Measurements from ENCODE around the gene TMC6.

TMC6 gene

DNA sequence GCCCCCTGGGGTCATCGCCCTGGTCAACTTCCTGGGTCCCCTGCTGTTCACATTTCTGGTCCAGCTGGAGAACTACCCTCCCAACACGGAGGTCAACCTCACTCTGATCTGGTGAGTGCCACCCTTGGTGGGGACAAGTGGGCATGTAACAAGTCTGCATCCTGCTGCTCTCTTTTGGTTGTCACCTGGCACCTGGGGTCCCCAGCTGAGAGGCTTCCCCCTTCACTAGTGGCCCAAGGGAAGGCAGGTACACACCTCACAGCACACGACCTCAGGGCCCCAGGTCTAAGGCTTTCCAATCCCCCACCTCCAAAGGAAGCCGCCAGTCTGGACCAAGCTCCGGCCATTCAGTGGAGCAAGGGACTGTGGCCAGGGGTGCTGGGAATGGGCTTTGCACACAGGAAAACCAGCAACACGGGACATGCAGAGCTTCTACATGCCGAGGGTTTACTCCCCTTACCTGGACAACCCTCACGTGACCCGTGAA is 6.4 kb upstream of the TMC6 start:
- peak; percentile 19 for DNase-seq

DNA sequence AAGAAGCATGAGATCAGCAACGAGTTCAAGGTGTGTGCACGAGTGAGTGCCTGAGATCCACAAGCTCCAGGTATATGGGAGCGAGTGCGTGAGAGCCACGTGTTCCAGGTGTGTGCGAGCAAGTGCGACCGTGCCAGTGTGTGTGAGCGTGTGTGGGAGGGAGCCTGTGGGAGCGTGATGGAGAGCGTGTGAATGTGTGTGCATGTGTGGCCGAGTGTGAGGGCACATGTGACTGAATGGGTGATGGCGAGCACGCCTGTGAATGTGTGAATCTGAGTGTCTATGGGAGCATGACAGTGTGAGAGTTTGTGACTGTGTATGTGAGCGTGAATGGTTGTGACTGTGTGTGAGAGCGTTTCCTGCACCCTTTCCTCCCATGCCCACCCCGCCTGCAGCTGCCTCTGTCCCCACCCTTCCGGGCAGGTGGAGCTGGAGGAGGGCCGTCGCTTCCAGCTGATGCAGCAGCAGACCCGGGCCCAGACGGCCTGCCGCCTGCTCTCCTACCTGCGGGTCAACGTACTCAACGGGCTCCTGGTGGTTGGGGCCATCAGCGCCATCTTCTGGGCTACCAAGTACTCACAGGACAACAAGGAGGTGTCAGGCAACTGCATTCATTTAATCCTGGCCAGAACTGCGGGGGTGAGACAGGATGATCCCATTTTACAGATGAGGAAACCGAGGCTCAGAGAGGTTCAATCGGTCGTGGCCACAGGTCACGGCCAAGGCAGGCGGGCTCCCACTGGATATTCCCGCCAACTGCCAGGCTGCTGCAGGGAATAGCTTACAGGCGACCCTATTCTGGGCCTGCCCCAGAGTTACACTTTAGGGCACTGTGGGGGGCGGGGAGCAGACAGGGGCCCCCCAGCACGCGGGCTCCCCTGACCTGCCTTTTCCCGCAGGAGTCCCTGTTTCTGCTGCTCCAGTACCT is 5.7 kb upstream of the TMC6 start:
- DNase-seq = peak; percentile 79

DNA sequence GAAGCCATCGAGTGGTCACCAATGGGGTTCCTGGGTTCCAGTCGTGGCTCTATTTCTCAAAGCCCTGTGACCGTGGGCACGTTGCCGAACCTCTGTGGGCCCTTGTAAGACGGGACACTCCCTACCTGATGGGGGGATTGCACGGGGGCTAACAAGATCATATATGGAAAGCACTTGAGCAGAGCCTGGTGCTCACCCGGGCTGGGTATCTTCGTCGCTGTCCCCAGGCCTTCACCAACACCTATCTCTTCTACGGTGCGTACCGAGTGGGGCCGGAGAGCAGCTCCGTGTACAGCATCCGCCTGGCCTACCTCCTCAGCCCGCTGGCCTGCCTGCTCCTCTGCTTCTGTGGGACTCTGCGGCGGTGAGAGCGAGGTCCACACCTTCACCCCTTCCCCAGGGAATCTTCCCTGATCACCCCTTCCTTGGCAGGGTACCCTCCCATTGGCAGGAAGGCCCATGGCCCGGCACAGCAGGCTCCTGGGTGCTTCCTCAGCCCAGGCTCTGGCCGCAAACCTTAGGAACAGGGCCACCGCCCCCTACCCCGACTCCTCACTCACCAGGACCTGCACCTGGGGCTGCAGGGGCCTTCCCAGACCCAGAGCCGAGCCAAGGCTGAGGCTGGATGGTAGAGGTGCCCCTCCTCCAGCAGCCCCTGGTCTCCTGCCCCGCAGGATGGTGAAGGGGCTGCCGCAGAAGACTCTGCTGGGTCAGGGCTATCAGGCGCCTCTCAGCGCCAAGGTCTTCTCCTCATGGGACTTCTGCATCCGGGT is 4.8 kb upstream of the TMC6 start:
- no peak for DNase-seq

DNA sequence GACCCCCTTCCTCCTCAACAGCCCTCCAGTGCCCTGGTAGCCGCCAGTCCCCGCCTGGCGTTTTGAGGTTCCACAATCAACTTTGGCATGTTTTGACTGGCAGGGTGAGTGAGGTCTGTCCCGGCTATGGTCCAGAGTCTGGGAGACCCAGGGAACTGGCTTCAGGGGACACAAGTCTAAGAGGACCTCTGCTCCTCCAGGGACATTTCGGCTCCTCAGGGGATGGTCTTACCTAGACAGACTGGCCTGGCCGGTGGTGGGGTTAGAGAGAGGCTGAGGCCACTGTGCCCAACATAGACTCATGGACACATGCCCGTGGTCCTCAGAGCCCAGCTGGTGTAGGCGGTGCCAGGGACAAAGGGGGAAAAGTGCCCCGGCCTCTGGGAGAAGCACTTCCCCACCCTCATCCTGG is 4.2 kb upstream of the TMC6 start:
- DNase-seq = peak; percentile 52

DNA sequence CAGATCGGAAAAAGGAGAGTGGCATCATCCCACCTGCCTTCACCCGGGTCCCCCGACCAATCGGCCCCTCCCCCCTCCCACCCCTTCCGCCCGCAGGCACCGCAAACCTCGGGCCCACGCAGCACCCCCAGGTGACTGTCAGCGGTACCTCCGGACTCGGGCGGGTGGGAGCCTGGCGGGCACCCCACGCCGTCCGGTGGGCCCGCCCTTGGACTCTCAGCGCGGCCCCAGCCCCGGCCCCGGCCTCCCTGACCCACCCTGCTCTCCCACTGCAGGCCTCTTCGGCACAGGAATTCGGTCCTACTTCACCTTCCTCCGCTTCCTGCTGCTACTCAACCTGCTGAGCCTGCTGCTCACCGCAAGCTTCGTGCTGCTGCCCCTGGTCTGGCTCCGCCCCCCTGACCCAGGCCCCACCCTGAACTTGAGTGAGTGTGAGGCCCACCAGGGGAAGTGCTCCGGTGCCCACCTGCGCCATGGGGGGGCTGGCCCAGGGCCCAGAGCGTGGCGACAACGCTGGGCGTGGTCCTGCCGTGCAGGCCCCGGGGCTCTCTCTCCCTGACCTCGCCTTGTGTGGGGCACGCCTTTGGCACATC is 3.6 kb upstream of the TMC6 start:
- DNase-seq = peak; percentile 83

DNA sequence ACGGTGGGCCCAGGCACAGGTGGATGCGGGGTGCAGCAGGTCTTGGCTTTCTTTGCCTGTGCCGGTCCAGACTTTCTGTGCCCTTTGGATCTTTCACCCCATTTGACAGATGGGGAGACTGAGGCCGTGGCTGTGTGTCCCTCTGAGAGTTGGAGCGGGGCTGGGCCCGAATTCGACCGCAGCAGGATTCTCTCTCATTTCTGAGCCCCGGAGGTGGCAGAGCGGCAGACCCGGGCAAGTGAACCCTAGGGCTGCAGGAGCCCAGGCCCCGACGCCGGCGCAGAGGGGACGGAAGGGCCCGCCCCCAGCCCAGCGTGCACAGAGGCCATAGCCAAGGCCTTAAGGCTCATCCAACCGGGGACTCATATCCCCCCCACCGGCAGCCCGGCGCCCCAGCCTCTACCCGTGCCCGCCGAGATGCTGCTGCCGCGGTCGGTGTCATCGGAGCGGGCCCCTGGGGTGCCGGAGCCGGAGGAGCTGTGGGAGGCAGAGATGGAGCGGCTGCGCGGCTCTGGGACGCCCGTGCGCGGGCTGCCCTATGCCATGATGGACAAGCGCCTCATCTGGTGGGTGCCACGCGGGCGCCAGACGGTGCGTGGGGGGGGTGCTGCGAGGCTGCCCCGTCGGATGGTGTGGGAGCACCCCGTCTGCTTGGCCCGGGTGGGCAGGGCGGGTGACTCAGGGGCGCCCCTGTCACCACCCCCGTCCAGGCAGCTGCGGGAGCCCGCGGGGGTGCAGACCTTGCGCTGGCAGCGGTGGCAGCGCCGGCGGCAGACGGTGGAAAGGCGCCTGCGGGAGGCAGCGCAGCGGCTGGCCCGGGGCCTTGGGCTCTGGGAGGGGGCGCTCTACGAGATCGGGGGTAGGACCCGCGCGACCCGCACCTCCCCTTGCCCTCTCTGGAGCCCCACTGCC is 2.9 kb upstream of the TMC6 start:
- peak; percentile 77 for DNase-seq

DNA sequence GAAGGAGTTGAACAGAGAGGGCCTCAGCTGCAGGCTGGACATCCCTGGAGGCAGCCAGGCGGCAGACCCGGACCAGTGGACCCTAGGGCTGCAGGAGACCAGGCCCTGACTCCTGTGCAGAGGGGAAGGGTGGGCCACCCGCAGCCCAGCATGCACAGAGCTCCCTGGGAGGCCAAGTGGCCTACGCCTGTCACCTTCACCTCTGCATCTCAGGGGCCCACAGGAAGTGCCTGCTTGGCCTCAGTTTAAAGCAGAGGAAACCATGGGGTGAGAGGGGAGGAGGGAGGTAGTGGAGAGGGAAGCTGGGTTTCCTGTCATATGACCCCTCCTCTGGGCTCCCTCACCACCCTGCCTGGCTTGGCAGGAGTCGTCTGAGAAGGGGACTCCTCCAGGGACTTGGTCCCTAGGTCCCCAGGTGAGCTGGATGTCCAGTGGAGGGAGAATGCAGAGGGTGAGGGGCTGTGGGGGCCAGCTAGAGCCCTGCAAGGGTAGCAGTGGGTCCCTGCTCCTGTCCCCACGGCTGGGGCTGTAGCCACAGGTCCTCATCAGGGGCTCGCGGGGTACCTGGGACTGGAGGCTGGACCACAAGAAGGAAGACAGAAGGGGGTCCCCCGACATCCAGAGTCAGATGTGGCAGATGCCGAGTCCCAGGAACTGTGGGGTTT is 2.0 kb upstream of the TMC6 start, which contains the start of gene TMC8:
Gene TMC8 (plus strand): TSS at position 335 of the 665 bp plus-strand sequence. CDS start 818 bp downstream, outside the sequence.
- DNase-seq = peak; percentile 81

DNA sequence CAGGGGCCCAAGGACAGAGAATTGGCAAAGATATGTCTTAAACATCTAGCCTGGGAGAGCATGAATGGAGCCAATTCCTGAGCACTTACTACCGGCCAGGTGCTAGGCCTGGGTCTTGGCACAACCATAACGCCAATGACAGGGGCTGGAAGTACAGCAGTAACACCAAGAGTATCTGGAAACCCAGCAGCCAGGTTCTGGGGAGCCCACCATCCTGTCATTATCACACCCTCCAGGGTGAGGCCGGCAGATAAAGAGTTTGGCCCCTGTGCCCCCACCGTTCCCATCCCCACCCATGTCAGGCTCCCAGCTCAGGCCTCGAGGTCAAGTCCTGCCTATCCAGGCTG is 1.5 kb upstream of the TMC6 start:
- DNase-seq = no peak

DNA sequence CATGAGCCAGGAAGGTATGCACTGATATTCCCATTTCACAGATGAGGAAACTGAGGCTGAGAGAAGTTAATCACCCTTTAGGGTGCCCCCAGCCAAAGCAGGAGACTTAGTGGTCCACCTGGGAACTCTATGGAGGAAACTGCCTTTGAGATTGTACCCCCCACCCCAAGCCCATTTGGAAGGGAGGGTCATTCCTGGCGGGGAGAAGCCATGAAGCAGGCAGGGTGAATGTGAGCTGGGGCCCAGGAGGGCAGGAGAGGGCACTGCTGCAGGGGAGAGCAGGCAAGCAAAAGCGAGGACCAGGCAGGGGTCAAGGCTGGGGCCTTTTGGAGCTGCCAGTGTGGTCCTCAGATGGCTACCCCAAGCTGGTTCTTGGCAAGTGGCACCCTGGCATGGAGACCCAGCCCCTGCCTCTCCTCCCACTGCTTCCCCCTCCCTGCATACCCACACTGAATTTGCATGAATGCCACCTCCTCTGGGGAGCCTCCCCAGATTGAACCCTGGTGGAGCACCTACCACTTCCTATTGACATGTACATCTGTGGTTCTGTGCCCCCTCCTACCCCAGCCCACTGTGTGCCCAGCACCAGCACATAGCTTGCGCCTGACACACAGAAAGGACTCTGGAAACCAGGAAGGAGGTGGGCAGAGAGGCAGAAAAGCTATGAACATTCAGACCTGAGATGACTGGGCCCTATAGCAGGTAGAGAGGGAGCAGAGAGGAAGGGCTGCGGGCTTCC is 965 bp upstream of the TMC6 start:
- DNase-seq = no peak

DNA sequence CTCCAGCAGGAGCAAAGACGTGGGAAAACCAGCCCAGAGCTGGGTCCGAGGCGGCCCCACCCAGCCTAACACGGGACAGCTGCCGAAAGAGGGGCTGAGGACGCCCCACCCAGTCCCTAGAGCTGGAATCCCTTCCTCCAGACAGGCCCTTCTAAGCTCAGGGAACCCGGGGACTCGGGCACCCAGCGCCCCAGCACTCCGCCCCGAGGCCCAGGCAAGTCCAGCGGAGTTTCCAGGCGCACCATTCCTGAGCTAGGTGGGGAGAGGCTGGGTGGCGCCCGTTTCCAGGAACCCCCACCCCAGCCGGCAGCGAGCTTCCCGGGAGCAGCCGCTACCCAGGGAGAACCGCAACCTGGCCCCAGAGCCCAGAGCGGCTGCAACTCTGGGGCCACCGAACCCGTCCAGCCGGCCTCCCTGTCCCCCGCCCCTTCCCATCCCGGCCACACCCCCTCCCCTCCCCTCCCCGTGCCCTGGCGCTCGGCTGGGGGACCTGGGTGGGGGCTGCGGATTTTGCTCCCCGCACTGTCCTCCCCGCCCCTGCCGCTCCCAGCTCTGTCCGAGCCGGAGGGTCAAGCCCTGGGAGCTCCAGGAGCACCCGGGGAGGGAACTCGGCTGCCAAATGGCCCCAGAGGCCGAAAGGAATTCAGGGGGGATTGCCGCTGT is 536 bp downstream of the TMC6 start:
- DNase-seq = no peak

DNA sequence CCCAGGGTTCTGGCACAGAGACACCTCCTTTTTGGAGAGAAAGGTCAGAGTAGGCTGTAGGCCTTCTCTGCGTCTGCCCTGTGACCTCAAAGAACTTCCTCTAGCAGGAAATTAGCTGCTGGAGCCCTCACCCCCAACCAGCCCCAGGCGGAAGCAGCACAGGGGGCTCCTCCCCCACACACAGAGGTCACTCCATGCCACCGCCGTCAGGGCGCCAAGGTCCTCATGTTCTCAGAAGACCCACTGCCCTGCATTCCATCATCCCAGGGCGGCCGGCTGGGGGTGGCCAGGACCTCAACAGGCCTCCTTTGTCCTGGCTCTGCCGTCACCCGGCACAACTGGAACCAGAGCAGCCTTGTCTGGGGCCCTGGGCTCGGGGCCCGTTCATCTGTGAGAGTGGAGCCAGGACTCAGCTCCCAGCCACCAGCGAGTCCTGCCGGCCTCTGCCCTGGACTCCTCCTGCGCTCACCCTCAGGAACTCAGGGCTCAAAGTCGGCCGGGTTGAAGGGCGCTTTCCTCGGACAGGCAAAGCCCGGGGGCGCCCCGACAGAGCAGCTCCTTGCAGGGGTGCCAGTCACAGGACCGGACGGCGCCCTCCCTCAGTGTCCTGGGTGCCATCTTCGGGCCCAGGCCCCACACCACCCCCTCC is 1.2 kb downstream of the TMC6 start:
- peak; percentile 74 for DNase-seq

DNA sequence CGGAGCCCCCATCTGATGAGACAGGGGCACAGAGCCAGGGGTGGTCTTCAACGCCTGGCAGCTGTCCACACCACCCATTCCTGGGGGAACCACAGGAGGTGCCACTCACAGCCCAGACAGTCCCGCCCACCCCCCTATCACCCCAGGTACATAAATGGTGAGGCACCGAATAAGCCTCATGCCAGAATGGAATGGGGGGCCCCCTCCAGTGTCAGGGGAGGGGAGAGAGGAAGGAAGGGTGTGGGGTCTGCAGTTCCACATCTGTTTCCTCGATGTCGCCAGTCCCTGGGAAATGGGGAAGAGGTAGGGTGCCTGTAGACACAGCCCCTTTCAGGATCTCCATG is 1.7 kb downstream of the TMC6 start:
- no peak for DNase-seq

DNA sequence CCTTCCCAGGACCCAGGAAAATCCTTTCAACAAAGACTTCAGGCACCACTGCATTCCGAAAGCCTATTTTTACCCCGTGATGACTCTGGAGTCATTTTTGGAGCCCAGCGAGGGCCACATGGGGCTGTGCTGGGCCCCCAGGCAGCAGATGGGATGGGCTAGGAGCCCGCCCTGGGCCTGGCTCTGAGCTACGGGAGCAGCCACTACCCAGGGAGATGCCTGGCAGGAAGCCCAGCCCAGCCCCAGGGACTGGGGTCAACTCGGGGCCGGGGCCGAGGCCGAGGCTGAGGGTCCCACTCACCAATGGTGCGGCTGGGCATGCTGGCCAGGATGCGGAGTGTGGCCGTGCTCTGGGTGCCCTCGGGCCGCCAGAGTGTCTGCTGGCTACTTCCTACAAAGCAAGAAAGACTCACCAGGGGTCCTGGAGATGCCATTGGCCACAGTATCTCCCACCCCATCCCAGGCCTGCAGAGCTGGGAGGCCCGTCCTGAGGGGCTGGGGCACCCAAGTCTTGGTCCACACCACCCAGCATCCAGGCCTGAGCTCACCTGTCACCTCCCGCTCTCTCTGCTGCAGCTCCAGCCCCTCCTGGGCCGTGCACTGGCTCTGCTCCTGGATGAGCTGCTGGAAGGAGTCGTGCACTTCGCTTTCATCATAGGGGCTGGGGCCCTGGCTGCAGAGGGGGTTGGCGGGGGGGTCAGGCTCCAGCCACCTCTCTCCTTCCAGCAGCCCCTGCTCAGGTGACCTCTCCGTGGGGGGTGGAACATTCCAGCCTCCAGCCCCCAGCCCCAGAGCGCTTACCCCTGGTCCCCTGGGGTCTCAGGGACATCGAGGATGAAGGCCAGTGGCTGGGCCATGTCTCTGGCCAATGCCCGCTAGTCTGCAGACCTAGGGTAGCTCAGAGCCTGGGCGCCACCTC is 2.3 kb downstream of the TMC6 start:
- DNase-seq = no peak

DNA sequence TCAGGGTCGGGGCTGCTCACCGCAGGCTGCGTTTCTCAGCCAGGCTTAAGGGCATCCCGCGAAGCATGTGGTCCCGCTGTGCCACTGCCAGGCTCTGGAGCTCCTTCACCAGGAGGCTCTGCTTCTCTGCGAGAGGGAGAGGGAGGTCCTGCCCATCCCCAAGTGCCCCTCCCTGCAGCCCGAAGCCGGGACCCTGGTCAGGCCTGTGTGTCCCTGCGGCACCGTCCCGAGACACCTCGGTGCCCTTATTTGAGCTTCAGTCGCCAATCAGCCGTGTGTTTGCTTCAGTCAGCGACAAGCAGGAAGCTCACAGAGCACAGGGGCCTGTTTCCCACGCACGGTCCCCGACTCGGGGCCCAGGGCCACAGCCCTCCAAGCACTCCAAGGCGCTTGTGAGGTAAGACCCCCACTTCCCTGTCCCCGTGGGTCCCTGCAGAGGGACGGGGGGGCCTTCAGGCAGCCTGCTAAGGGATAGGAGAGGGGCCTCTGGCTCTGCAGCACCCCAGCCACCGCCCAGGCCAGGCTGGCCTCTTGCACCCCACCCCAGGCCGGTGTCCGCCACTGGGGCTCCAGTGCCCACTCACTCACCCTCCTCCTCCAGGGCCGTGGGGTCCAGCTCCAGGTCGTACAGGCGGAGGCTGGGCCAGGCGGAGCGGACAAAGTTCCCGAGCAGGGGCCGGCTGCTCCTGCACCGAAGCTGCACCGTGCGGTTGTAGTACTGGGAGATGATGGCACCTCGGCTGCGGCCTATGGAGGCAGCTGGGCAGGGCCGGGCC is 3.2 kb downstream of the TMC6 start:
- DNase-seq = no peak

DNA sequence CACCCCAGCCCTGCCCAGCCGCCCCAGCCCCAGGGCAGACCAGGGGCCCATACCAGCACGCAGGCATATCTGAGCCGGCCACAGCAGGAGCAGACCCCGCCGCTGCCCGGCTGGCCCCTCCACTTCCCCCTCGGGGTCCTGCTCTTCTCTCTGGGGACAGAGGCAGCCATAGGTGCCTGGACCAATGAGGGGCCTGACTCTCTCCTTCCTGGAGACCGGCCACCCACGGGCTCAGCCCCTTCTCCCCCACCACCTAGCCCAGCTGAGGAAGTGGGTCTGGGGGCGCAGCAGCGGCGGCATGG is 3.8 kb downstream of the TMC6 start:
- DNase-seq = no peak

DNA sequence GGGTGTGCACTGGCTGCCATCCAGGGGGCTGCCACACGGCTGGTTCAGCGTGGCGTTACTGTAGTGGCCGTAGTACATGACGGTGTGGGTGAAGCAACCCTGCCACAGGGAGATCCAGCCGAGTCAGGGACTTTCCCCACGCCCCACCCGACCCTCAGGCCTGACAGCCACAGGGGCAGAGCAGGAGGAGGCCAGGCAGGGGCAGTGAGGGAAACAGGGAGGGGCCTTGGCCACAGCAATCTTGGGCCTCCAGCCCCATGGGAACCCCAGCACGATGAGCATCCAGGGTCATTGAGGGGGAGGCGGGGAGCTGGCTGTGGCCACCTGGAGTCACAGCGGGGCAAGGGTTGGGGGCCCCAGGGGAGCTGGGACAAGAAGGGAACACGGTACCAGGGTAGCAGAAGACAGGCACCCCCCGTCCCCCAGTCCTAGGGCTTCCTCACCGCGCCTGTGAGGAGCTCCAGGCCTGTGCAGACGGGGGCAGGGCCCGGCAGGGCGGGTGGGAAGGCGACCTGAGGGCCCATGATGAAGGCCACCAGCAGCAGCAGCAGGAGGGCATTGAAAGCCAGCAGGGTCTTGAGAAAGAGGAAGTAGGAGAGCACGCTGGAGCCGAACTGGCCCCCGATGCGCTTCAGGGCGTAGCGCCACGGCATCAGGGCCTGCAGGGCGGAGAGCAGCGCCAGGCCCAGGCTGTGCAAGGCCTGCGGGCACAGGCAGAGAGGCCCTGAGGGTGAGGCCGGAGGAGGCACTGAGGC is 4.3 kb downstream of the TMC6 start:
- DNase-seq = no peak

DNA sequence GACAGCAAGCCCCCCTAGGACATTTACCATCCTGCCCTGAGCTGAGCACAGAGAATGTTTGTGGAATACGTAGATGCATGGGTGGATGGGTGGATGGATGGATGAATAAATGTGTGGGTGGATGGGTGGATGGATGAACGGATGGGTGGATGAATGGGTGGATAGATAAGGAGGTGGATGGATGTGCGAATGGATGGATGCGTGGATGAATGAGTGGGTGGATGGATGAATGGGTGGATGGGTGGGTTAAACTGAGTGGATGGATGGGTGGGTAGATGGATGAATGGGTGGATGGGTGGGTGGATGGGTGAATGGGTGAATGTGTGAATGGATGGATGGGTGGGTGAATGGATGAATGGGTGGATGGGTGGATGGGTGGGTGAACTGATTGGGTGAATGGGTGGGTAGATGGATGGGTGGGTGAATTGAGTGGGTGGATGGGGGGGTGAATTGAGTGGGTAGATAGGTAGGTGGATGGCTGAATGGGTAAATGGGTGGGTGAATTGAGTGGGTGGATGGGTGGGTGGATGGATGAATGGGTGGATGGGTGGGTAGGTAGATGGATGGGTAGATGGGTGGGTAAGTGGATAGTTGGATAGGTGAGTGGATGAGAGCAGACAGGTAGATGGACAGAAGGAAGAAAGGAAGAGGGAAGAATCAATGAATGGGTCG is 5.2 kb downstream of the TMC6 start:
- no peak for DNase-seq

Measured in stimulated activated CD8-positive, alpha-beta memory T cell treated with anti-CD3 and anti-CD28 coated beads, Interleukin-4, amount 100 ng/mL, for 48 hours (primary cell).